Effector memory CD8-positive, alpha-beta T cell (primary cell): ENCODE results near the gene PRDX6.

Experiments
- ATAC-seq: fragments of 150-1000 bp; cut with Tn5 transposase; replicated peaks from 2 replicates; pipeline ENCODE4 v1.10.0; 2021; ENCODE audit warnings: mild to moderate bottlenecking, moderate library complexity
- DNase-seq, 3 experiments: peaks; one replicate each; pipeline ENCODE4 v3.0.0; 2021
- H3K27ac Mint-ChIP-seq, 2 donors: one replicate each; pipeline ENCODE4 v1.8.0; 2022; ENCODE audit warnings: mild to moderate bottlenecking in 2 of 2, mixed read lengths in 2 of 2, moderate library complexity in 2 of 2
- H3K27me3 Mint-ChIP-seq, 2 donors: one replicate each; pipeline ENCODE4 v1.8.0; 2022; ENCODE audit warnings: mixed read lengths in 2 of 2
- H3K36me3 Mint-ChIP-seq: one replicate; pipeline ENCODE4 v1.8.0; 2022; ENCODE audit warnings: mild to moderate bottlenecking, moderate library complexity, mixed read lengths; ENCODE audit not compliant: insufficient read depth
- H3K4me1 Mint-ChIP-seq, 2 donors: one replicate each; pipeline ENCODE4 v1.8.0; 2022; ENCODE audit warnings: low read depth in 2 of 2, mixed read lengths in 2 of 2
- H3K4me3 Mint-ChIP-seq, 2 donors: one replicate each; pipeline ENCODE4 v1.8.0; 2022; ENCODE audit warnings: mild to moderate bottlenecking in 2 of 2, mixed read lengths in 2 of 2, moderate library complexity in 2 of 2
- H3K9me3 Mint-ChIP-seq, 2 donors: one replicate each; pipeline ENCODE4 v1.8.0; 2022; ENCODE audit warnings: mixed read lengths in 2 of 2

Gene PRDX6

DNA sequence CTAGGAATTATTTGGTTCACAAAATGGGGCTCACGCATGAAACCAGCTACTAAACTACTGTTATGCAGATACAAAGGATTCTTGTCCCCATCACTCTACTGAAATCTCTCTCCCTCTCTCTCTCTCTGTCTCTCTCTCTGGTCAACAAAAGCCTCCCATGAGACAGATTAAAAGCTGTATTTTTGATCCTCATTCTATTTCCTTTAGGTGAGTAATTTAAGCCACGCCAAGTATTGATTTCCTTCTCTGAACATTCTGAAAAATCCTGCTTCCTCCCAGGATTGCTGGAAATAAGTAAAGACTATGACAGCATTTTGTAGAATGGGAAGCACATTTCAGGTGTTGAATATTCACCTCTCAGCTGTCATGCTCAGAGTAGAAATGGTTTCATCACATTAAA, 43.7 kb downstream of the PRDX6 start:
- ATAC-seq (no peak), DNase-seq (no peak)
- H3K27me3 Mint-ChIP-seq: peaks cover 0 to 2% of the 10 kb centered on the region in 2 donors
- no peaks in the 10 kb centered on the region for H3K4me1 Mint-ChIP-seq
- H3K4me3 Mint-ChIP-seq: no peak overlapping the region
- no peak overlapping the region for H3K27ac Mint-ChIP-seq
- H3K36me3 Mint-ChIP-seq: no peaks in the 10 kb centered on the region
- no peaks in the 10 kb centered on the region for H3K9me3 Mint-ChIP-seq

DNA sequence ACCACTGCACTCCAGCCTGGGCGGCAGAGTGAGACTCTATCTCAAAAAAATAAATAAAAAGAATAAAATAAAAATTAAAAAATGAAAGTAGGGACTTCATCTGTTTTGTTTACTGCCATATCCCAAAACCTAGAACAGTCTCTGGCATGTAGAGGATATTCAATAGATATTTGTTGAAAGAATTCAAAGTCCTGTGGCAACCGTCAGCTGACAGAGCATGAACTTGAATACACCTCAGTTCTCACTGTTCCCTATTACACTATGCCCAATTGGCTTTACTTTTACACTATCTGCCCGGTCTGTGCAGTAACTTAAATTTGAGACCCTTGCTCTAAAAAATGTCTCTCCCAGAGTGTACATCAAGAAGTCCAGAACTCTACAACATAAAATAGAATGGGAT, 46.2 kb downstream of the PRDX6 start:
- Mint-ChIP-seq H3K36me3 (no peaks in the 10 kb centered on the region), H3K4me3 (no peak overlapping the region), H3K27ac (no peak overlapping the region), H3K27me3 (no peaks in the 10 kb centered on the region), H3K4me1 (peaks cover 1 to 3% of the 10 kb centered on the region in 2 donors), H3K9me3 (no peaks in the 10 kb centered on the region)
- no peak for ATAC-seq
- no peak for DNase-seq

DNA sequence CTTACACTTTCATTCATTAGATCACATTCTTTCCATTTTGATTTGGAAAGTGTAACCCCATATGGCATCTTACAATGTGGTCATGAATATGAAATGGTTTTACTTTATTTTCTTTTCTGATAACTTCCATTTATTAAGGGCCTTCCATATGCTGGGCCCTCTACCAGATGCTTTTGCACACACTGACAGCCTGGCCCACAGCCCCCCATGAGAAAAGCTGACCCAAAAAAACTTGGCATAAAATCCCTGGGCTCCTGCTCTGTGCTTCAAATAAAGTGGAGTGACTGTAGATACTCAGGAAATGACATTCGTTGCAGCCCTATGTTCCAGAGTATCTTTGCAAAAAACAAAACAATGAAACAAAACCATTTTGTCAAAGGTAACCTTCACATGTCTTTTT, 48.8 kb downstream of the PRDX6 start:
- ATAC-seq (no peak), DNase-seq (no peak)
- no peak overlapping the region for H3K4me3 Mint-ChIP-seq
- H3K27me3 Mint-ChIP-seq: no peaks in the 10 kb centered on the region
- peaks cover 2 to 8% of the 10 kb centered on the region in 2 donors for H3K4me1 Mint-ChIP-seq
- no peak overlapping the region for H3K27ac Mint-ChIP-seq
- H3K9me3 Mint-ChIP-seq: no peaks in the 10 kb centered on the region
- H3K36me3 Mint-ChIP-seq: no peaks in the 10 kb centered on the region

GRCh38 chr1:173527151-173527826, 50.2 kb downstream of the PRDX6 start:
- ATAC-seq (no peak), DNase-seq (no peak)
- Mint-ChIP-seq H3K36me3 (no peaks in the 10 kb centered on the region), H3K4me1 (peaks cover 6 to 14% of the 10 kb centered on the region in 2 donors), H3K27me3 (no peaks in the 10 kb centered on the region), H3K9me3 (no peaks in the 10 kb centered on the region), H3K27ac (no peak overlapping the region), H3K4me3 (no peak overlapping the region)

- peak overlapping the region in 1 of 2 donors; percentile 69 for H3K27ac Mint-ChIP-seq
- H3K4me3 Mint-ChIP-seq: no peak overlapping the region
- H3K4me1 Mint-ChIP-seq: peaks cover 7 to 21% of the 10 kb centered on the region in 2 donors
- H3K36me3 Mint-ChIP-seq: no peaks in the 10 kb centered on the region
- H3K9me3 Mint-ChIP-seq: no peaks in the 10 kb centered on the region
- no peak for ATAC-seq
- no peak for DNase-seq
- no peaks in the 10 kb centered on the region for H3K27me3 Mint-ChIP-seq
Observed at GRCh38 chr1:173529106-173529505, 52.0 kb downstream of the PRDX6 start.

DNA sequence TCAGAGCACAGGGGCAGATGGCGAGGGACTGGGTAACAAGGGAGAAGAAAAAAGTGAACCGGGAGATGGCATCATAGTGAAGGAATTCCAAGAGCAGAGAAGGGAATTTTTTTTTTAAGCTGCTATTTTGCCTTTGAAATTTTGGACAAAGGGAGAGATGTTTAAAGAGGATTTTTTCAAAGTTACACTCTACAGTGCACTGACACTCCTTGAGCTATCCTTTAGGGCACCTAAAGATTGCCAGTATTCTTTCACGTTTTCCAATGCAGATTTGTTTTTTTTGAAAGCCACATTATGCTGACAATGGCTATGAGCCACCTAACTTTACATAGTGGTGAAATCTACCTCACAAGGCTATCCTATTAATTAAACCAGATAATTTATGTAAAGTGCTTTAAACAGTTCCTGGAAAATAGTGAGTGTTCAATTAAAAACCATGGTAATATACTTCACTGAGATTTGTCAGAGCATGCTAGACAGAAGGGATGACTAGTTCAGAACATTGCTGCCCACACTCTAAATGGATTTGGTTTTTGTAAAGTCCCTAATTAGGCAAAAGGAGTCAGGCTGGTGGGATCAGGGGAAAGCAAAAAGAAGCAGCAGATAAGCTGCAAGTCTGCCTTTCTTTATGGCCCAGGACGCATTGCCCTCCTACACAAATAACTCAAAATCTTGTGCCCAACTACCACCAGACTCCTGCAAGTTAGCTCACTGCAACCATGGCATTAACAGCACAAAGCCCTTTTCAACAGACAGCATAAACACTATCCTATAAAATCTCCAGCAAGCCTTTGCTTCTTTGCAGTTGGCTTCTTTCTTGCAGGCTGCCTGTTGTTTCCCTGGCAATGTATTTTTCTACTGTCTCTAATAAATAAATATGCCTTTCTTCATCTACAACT, 53.9 kb downstream of the PRDX6 start:
- Mint-ChIP-seq H3K27me3 (no peaks in the 10 kb centered on the region), H3K4me3 (no peak overlapping the region), H3K9me3 (no peaks in the 10 kb centered on the region), H3K27ac (no peak overlapping the region), H3K36me3 (no peaks in the 10 kb centered on the region), H3K4me1 (peaks cover 7 to 21% of the 10 kb centered on the region in 2 donors)
- ATAC-seq (no peak), DNase-seq (no peak)

DNA sequence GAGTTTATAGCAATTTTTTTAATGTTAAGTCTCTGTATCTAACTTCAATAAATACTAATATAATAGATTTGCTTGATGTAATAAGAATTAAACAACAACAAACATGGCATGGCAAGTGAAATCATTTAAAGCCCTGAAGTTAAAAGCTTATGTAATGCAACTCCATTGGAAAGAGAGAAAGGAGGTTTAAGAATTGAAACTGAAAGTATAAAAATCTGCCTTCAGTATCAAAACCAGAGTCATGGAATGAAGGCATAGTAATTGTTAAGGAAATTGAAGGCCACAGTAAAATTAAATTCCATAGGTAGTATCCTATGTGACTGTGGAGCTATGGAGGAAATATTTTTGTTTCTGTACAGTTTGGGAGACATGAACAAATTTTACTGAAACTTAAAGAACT, 55.1 kb downstream of the PRDX6 start:
- DNase-seq (no peak), ATAC-seq (peak; percentile 37)
- Mint-ChIP-seq H3K27ac (peak overlapping the region; percentile 62 to 74), H3K36me3 (no peaks in the 10 kb centered on the region), H3K27me3 (no peaks in the 10 kb centered on the region), H3K9me3 (no peaks in the 10 kb centered on the region), H3K4me3 (peak overlapping the region; percentile 31 to 50), H3K4me1 (peaks cover 7 to 21% of the 10 kb centered on the region in 2 donors)

DNA sequence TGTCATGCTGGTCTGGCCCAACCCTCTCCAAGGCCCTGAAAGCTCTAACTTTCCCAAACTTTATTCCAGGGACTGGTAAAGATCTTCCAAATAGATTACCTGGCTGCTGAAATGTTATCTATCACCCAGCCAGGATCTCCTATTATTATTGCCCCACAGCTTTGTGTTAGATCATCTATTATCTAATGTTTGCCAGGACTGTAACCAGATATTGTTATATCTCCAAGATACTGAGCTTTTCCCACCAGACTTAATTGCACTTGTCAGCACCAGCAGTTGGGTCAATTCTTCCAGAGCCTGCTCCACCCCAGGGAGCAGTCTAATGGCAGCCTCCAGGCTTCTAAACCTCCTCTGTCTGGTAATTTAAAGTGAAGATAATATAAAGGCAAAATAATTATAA, 59.1 kb downstream of the PRDX6 start:
- DNase-seq (no peak), ATAC-seq (no peak)
- Mint-ChIP-seq H3K4me3 (no peak overlapping the region), H3K36me3 (no peaks in the 10 kb centered on the region), H3K27me3 (peaks cover 0 to 10% of the 10 kb centered on the region in 2 donors), H3K27ac (no peak overlapping the region), H3K4me1 (peaks cover 5 to 12% of the 10 kb centered on the region in 2 donors), H3K9me3 (no peaks in the 10 kb centered on the region)
